ENCODE measurements around the gene PLEKHA8. TPM values are rescaled to one million over a fixed set of nuclear protein-coding genes. Genes with fewer than 3 reads are reported as not detected.

PLEKHA8 gene
- total and polyA plus RNA-seq, 8 donors: 2.2 to 18.5 (median 6.0) TPM

DNA sequence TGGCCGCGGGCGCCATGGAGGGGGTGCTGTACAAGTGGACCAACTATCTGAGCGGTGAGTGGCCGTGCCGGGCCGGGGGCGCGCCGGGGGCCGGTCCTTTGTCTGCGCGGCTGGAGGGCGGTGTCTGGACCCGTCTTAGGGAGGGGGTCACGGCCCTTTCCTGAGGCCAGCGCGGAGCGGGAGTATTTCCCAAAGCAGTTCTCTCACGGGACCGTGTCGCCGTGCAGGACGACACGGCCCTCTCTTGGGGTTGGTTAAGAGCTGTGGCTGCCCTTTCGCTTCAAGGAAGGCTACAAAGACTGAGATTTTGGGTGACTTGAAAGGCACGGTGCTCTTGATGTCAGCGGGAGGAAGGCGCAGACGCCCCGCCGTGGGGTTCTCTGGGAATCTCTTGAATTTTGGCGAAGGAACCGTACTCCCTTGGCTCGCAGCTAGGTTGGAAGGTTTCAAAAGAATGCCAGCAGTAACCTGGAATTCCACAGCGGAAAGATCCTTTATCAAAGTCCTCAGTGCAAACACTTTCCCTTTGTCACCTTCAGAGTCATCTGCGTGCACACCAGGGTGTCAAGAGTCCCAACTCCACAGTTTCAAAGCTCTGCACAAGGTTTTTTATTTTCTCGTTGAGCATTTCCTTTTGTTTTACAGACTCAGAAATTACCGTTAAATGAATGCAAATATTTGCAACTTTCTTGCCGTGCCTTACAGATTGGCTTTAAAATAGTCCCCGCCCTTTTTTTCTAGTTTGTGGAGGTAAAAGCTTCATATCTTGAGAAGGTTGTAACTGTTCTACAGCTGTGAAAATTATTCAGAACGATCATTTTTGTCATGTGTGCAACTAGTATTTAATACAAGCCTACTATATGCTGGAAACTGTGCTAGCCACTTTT is 780 bp downstream of the PLEKHA8 start:
- intact Hi-C loops (cut with DNase I; ENCODE audit: low total_unique reads): no loop called here
- peak overlapping the region; percentile 89 to 94 (median 94) for H3K27ac ChIP-seq
- DNase-seq: no peak
- no peaks in the 10 kb centered on the region for H3K36me3 ChIP-seq
- H3K27me3 ChIP-seq: no peaks in the 10 kb centered on the region
- peak overlapping the region; percentile 74 to 98 (median 94) for H3K4me3 ChIP-seq
- no peaks in the 10 kb centered on the region for H3K9me3 ChIP-seq
- 0 to 1% (median 0%) methylated on average over 17 to 42 of the region's 42 CpGs for WGBS, 5 donors
- TF ChIP-seq POLR2AphosphoS5 (IDR thresholded peaks at IDR 0.05): no peak
- TF ChIP-seq EP300 (IDR thresholded peaks at IDR 0.05): no peak
- TF ChIP-seq, protein P1, sequence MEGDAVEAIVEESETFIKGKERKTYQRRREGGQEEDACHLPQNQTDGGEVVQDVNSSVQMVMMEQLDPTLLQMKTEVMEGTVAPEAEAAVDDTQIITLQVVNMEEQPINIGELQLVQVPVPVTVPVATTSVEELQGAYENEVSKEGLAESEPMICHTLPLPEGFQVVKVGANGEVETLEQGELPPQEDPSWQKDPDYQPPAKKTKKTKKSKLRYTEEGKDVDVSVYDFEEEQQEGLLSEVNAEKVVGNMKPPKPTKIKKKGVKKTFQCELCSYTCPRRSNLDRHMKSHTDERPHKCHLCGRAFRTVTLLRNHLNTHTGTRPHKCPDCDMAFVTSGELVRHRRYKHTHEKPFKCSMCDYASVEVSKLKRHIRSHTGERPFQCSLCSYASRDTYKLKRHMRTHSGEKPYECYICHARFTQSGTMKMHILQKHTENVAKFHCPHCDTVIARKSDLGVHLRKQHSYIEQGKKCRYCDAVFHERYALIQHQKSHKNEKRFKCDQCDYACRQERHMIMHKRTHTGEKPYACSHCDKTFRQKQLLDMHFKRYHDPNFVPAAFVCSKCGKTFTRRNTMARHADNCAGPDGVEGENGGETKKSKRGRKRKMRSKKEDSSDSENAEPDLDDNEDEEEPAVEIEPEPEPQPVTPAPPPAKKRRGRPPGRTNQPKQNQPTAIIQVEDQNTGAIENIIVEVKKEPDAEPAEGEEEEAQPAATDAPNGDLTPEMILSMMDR (IDR thresholded peaks at IDR 0.05): no peak
- TF ChIP-seq POLR2A (IDR thresholded peaks at IDR 0.05): no peak
- H3K4me1 ChIP-seq: peaks cover 20 to 69% (median 54%) of the 10 kb centered on the region in 4 donors

DNA sequence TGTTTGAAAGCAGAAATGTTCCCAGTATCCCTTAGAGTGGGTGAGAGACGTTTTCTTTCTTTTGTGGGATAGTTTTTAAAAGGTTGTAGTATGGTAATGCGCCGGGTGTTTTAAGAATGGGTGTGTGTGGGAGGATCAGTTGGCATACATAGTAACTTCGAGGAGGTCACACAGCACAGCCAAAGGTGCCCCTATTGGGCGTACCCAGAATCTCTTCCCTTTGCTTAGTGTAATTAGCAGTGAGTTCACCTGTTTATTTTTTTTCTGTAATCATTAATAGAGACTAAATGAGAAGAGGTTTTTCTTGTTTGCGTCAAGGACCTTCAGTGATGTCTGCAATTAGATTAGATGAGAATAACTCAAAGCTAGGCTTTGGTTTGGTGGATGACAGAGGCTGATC is 1.5 kb downstream of the PLEKHA8 start:
- H3K9me3 ChIP-seq: no peaks in the 10 kb centered on the region
- H3K27ac ChIP-seq: peak overlapping the region in 2 of 5 donors; percentile 94
- peak in 1 of 2 donors; percentile 45 for DNase-seq
- TF ChIP-seq POLR2A (IDR thresholded peaks at IDR 0.05) (no peak), EP300 (IDR thresholded peaks at IDR 0.05) (no peak), POLR2AphosphoS5 (IDR thresholded peaks at IDR 0.05) (no peak)
- TF ChIP-seq, protein P1 (IDR thresholded peaks at IDR 0.05): no peak
- H3K4me1 ChIP-seq: peaks cover 20 to 62% (median 47%) of the 10 kb centered on the region in 4 donors
- intact Hi-C loops (cut with DNase I; ENCODE audit: low total_unique reads): no loop called here
- peak overlapping the region; percentile 74 to 98 (median 94) for H3K4me3 ChIP-seq
- 10 to 26% (median 19%) methylated on average over 6 of the region's 6 CpGs for WGBS, 5 donors
- H3K27me3 ChIP-seq: no peaks in the 10 kb centered on the region
- no peaks in the 10 kb centered on the region for H3K36me3 ChIP-seq

DNA sequence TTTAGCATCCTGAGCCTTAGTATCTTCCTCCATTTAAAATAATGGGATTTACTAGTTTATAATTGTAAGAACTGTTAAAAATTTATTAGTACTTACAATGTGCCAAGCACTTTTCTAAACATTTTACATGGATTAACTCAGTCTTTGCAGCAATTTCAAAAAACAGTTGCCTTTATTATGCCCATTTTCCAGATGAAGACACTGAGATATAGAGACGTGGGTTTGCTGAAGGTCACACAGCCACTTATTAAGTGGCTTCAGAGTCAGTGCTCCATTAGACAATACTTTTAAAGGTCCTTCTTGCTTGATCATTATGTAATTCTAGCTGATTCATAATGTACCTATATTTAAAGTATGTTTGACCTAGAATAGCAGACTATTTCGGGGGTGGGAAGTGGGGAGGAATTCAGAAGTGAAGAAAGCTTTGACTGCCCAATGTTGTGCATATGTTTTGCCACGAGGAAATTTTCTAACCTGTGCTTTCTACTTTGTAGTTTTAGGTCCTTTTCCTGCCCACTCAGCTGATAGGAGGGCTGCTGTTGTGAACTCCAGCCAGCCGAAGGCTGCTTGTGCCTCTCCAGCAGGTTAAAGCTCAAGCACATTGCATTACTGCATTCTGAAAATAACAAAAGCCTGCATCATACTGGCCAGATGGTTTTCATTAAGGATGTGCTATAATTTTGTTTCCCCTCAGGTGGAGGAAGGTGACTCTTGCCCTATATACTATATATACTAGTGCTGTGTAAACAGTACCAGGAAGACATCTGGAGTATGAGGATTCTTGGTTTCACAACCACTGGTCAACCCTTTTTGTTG is 4.3 kb downstream of the PLEKHA8 start:
- H3K27me3 ChIP-seq: no peaks in the 10 kb centered on the region
- 53 to 59% (median 56%) methylated on average over 4 of the region's 4 CpGs for WGBS, 5 donors
- H3K36me3 ChIP-seq: no peaks in the 10 kb centered on the region
- intact Hi-C loops (cut with DNase I; ENCODE audit: low total_unique reads): no loop called here
- peaks cover 13 to 43% (median 30%) of the 10 kb centered on the region in 4 donors for H3K4me1 ChIP-seq
- no peak overlapping the region for H3K4me3 ChIP-seq
- peak in 1 of 2 donors; percentile 19 for DNase-seq
- H3K27ac ChIP-seq: no peak overlapping the region
- no peak for TF ChIP-seq POLR2A (IDR thresholded peaks at IDR 0.05)
- TF ChIP-seq, protein P1 (IDR thresholded peaks at IDR 0.05): no peak
- no peak for TF ChIP-seq EP300 (IDR thresholded peaks at IDR 0.05)
- TF ChIP-seq POLR2AphosphoS5 (IDR thresholded peaks at IDR 0.05): no peak
- no peaks in the 10 kb centered on the region for H3K9me3 ChIP-seq

DNA sequence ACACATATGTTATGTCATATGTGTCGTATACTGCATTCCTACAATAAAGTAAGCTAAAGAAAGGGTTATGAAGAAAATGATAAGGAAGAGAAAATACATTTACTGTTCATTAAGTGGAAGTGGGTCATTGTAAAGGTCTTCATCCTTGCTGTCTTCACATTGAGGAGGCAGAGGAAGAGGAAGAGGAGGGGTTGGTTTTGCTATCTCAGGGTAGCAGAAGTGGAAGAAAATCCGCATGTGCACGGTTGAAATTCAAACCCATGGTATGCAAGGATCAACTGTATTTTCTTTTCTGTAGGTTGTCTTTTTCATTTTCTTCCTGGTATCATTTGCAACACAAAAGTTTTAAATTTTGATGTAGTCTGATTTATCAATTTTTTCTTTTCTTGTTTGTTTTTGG is 6.3 kb downstream of the PLEKHA8 start:
- peaks cover 10 to 44% (median 22%) of the 10 kb centered on the region in 4 donors for H3K4me1 ChIP-seq
- H3K9me3 ChIP-seq: no peaks in the 10 kb centered on the region
- H3K27me3 ChIP-seq: no peaks in the 10 kb centered on the region
- DNase-seq: no peak
- H3K4me3 ChIP-seq: no peak overlapping the region
- no peaks in the 10 kb centered on the region for H3K36me3 ChIP-seq
- H3K27ac ChIP-seq: no peak overlapping the region
- no peak for TF ChIP-seq POLR2A (IDR thresholded peaks at IDR 0.05)
- no peak for TF ChIP-seq POLR2AphosphoS5 (IDR thresholded peaks at IDR 0.05)
- TF ChIP-seq, protein P1 (IDR thresholded peaks at IDR 0.05): no peak
- no peak for TF ChIP-seq EP300 (IDR thresholded peaks at IDR 0.05)
- intact Hi-C loops (cut with DNase I; ENCODE audit: low total_unique reads): no loop called here
- 88 to 97% (median 92%) methylated on average over 3 of the region's 3 CpGs for WGBS, 5 donors
